ENCODE data around the gene RP9.

GRCh38 chr7:33156441-33156840 is 47.2 kb upstream of the RP9 start:
- TF ChIP-seq POLR2A (IDR thresholded peaks at IDR 0.05) (no peak), CTCF (IDR thresholded peaks at IDR 0.05) (no peak)

Measured in adrenal gland (tissue), 5 donors.